Activated T-cell treated with anti-CD3 and anti-CD28 coated beads, Interleukin-2, amount 50 U/mL, for 4 hours (primary cell): ENCODE data around the gene TRPM2. TPM values are rescaled to one million over a fixed set of nuclear protein-coding genes. Genes with fewer than 3 reads are reported as not detected.

Source experiments
- ATAC-seq, 2 donors: fragments of 200-7000 bp; cut with Tn5 transposase; one replicate each; pipeline ENCODE4 v1.10.0; 2021
- DNase-seq: peaks from one replicate; pipeline ENCODE4 v3.0.0-alpha.2; 2020
- H3K27me3 Mint-ChIP-seq: one replicate; pipeline ENCODE4 v1.8.0; 2021; ENCODE audit warnings: low read depth, mixed read lengths
- H3K36me3 Mint-ChIP-seq: one replicate; pipeline ENCODE4 v1.8.0; 2022; ENCODE audit warnings: mixed read lengths; ENCODE audit not compliant: insufficient read depth
- H3K4me1 Mint-ChIP-seq: one replicate; pipeline ENCODE4 v1.8.0; 2021; ENCODE audit warnings: low read depth, mixed read lengths
- H3K4me3 Mint-ChIP-seq: one replicate; pipeline ENCODE4 v1.8.0; 2021; ENCODE audit warnings: mild to moderate bottlenecking, moderate library complexity, mixed read lengths
- H3K9me3 Mint-ChIP-seq: one replicate; pipeline ENCODE4 v1.8.0; 2021; ENCODE audit warnings: mixed read lengths
- total RNA-seq, 3 donors: library from RNA; stranded (reverse); gene quantifications; one replicate each; pipeline ENCODE4 v1.2.1, GENCODE V29; 2021

The TRPM2 gene
- total RNA-seq, 3 donors from 2014 or later: 0.95 to 21.6 (median 2.5) TPM

DNA sequence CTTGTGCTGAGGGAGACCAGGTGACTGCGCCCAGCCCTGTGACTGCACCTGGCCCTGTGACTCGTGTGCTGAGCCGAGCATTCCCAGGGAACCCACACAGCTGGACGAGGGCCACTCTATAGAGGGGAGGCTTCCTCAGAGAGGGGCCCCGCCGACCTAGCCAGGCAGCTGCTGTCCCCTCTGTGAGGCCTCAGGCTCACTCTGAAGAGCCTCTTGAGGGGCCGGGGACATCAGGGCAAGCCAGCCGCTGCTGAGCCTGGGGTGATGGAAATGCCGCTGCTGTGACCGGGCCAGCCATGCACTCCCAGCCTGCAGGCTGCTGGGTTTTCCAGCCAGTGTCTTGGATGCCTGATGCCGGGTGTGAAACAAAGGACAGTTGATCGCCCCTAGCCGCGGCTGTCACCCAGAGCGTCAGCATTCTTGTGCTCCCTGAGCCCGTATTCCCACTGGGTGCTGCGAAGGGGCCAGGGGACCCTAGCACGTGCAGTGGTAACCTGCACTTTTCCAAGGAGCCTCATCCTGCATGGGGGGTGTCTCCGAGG, 36.1 kb upstream of the TRPM2 start:
- Mint-ChIP-seq H3K27me3 (no peaks in the 10 kb centered on the region), H3K9me3 (no peaks in the 10 kb centered on the region), H3K4me3 (no peak overlapping the region), H3K4me1 (no peaks in the 10 kb centered on the region), H3K36me3 (peaks cover 4% of the 10 kb centered on the region)
- ATAC-seq: no peak
- no peak for DNase-seq

DNA sequence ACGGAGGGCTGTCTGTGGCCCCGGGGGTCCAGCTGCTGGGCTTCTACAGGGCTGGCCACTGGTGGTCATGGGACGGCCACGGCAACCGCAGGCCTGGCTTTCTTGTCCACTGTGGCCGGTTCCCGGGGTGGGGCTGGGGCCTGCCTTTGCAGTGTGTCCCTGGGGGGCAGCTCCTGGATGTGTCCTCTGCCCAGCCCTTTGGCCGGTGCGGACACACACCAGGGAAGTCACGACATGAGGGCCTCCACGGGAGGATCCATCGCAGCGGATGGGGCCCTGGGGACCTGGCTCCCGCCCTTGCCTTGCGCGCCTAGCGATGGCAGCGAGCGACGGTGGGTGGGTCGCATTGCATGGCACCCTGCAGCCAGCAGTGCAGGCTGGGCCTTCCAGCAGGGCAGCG, 35.5 kb upstream of the TRPM2 start:
- no peak for ATAC-seq
- Mint-ChIP-seq H3K27me3 (no peaks in the 10 kb centered on the region), H3K9me3 (no peaks in the 10 kb centered on the region), H3K4me3 (no peak overlapping the region), H3K4me1 (no peaks in the 10 kb centered on the region), H3K36me3 (peaks cover 4% of the 10 kb centered on the region)
- no peak for DNase-seq

DNA sequence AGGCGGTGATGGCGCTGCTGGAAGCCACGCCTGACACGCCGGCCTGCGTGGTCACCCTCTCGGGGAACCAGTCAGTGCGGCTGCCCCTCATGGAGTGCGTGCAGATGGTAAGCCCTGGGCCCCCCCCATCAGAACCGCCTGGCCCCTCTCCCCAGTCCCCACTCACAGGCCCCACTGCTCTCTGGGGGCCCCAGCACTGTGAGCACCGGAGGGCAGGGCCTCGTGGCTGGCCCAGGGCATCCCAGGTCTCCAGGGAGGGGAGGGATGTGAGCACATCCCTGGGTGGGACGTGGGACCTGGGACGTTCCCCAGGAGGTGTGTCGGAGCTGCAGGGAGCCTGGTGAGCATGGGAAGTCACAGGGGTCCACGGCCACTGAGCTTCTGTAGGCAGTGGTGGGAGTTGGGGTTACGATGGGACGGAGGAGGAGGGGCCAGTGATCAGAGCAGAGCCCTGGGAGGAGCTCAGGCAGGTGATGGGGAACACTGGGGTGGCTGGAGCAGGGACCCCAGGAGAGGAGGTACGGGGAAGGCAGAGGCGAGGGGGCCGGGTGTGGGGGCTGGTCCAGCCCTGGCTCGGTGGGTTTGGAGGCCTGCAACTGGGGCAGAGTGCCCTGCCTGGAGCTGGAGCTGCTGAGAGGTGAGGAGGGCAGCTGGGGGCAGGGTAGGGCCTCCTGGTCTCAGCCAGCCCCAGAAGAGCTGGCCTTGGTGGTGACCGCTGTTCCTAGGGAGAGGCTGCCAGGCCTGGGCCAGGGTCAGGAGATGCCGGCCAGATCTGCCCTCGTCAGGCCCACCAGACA, 34.7 kb upstream of the TRPM2 start:
- Mint-ChIP-seq H3K4me3 (no peak overlapping the region), H3K4me1 (no peaks in the 10 kb centered on the region), H3K9me3 (no peaks in the 10 kb centered on the region), H3K36me3 (peaks cover 4% of the 10 kb centered on the region), H3K27me3 (no peaks in the 10 kb centered on the region)
- ATAC-seq (no peak), DNase-seq (no peak)

DNA sequence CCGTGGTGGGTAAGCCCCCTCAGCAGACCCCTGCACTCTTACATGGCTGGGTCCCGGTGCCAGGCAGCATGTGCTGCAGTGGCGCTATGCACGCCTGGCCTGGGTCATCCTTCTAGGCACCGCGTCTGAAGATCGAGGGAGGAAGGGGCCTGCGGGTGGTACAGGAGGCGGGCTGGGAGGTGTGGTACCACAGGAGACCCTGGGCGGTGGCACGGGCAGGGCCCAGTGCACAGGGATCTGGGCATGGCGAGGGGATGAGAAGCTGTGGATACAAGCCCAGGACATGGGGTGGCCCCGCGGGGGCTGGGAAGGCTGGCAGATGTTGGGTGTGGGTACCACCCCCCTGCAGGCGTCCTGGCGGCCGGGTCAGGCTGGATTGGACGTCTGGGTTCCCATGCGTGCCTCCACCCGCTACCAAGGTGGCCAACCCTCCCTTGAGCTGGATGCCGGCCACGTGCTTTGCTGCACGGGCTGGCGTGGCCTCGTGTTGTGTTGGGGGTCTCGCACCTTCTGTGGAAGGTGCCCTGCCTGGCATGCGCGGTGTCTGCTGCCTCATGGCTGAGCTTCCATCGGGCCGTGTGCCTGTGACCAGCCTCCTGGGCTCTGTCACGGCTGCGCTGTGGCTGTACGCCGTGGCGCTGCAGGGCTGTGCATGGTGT, 33.9 kb upstream of the TRPM2 start:
- DNase-seq (no peak), ATAC-seq (no peak)
- no peaks in the 10 kb centered on the region for H3K27me3 Mint-ChIP-seq
- H3K4me1 Mint-ChIP-seq: no peaks in the 10 kb centered on the region
- no peaks in the 10 kb centered on the region for H3K9me3 Mint-ChIP-seq
- H3K4me3 Mint-ChIP-seq: no peak overlapping the region
- H3K36me3 Mint-ChIP-seq: peaks cover 4% of the 10 kb centered on the region

DNA sequence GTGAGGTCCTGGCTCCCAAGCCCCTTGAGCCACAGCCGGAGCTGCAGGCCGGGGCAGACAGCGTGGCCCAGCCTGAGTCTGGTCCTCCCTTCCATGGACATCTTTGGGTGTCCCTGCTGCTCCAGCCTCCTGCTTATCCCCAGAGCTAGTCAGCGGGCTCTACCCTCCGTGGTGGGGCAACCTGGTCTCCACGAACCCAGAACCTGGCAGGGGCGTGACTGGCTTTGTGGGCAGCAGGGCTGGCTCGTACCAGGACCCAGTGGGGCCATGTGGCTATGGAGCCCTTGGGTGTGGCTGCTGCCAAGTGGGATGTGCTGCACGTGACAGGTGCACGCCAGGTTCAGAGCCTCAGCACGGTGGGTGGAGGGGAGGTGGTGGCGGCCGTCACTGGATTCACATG, 32.6 kb upstream of the TRPM2 start:
- DNase-seq (no peak), ATAC-seq (no peak)
- H3K9me3 Mint-ChIP-seq: no peaks in the 10 kb centered on the region
- H3K36me3 Mint-ChIP-seq: peaks cover 4% of the 10 kb centered on the region
- no peaks in the 10 kb centered on the region for H3K27me3 Mint-ChIP-seq
- H3K4me3 Mint-ChIP-seq: no peak overlapping the region
- no peaks in the 10 kb centered on the region for H3K4me1 Mint-ChIP-seq

DNA sequence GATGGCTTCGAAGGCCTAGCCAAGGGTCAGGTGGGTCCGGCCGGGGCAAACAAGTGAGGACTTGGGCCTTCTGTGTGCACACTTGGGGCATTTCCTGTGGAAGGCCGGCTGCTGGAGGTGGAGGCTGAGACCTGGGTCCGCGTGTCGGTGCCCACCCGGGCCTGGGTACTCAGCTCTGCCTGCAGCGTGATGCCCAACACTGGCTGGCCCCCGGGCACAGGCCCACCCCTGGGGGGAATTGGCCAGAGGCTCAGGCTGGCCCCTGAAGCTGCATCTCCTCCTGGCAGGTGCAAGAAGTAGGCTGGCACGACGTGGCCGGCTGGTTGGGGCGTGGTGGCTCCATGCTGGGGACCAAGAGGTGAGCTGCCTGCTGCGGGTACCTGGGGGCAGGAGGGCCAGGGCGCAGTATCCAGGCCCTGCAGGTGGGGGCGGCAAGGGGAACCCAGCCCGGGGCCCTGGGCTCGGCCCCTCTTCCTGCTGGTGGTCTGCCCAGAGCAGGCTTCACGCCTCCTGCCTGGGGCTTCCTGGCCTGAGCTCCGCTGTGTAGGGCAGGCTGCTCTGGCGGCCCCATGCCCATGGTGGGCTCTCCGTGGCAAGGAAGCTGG, 31.5 kb upstream of the TRPM2 start:
- H3K27me3 Mint-ChIP-seq: no peaks in the 10 kb centered on the region
- H3K4me3 Mint-ChIP-seq: no peak overlapping the region
- ATAC-seq (no peak), DNase-seq (no peak)
- H3K9me3 Mint-ChIP-seq: no peaks in the 10 kb centered on the region
- H3K36me3 Mint-ChIP-seq: peaks cover 1% of the 10 kb centered on the region
- H3K4me1 Mint-ChIP-seq: no peaks in the 10 kb centered on the region

DNA sequence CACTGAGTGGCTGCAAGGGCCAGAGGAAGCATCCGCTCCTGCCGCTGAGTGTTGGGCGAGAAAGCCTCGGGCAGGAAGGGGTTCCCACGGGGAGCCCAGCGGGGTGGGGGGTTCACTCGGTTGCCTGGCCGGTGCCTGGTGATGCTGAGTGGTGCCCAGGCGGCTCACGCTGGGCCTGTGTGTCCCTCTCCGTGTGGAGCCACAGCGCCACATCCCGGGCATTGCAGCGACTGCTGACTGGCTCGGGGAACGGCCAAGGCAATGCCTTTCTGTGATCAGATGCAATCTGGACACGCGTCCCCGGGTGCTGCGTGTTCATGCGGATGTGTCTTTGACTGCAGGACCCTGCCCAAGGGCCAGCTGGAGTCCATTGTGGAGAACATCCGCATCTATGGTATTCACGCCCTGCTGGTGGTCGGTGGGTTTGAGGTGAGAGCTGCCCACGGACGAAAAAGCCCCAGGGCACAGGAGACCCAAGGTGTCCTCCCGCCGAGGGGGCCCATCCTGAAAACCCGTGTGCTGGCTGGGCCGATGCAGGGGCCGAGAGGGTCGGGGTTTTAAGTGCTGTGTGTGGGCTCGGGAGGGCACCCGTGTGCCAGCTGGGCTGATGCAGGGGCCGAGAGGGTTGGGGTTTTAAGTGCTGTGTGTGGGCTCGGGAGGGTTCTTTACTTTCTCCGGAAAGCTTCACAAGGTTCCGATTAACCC, 30.6 kb upstream of the TRPM2 start:
- no peak overlapping the region for H3K4me3 Mint-ChIP-seq
- H3K36me3 Mint-ChIP-seq: no peaks in the 10 kb centered on the region
- ATAC-seq: no peak
- DNase-seq: no peak
- no peaks in the 10 kb centered on the region for H3K4me1 Mint-ChIP-seq
- no peaks in the 10 kb centered on the region for H3K27me3 Mint-ChIP-seq
- H3K9me3 Mint-ChIP-seq: no peaks in the 10 kb centered on the region

DNA sequence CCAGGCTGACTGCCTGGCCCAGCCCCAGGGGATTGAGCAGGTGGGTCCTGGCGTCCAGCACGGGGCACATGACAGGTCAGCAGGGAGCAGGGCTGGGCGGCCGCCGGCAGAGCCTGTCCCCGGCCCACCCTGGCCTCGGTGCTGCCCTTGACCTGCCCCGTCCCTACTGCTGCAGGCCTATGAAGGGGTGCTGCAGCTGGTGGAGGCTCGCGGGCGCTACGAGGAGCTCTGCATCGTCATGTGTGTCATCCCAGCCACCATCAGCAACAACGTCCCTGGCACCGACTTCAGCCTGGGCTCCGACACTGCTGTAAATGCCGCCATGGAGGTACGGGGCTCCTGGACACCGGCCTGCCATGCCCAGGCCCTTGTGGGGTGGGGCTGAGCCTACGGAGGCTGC, 29.8 kb upstream of the TRPM2 start:
- DNase-seq (no peak), ATAC-seq (no peak)
- Mint-ChIP-seq H3K27me3 (no peaks in the 10 kb centered on the region), H3K4me3 (no peak overlapping the region), H3K36me3 (no peaks in the 10 kb centered on the region), H3K9me3 (no peaks in the 10 kb centered on the region), H3K4me1 (no peaks in the 10 kb centered on the region)

DNA sequence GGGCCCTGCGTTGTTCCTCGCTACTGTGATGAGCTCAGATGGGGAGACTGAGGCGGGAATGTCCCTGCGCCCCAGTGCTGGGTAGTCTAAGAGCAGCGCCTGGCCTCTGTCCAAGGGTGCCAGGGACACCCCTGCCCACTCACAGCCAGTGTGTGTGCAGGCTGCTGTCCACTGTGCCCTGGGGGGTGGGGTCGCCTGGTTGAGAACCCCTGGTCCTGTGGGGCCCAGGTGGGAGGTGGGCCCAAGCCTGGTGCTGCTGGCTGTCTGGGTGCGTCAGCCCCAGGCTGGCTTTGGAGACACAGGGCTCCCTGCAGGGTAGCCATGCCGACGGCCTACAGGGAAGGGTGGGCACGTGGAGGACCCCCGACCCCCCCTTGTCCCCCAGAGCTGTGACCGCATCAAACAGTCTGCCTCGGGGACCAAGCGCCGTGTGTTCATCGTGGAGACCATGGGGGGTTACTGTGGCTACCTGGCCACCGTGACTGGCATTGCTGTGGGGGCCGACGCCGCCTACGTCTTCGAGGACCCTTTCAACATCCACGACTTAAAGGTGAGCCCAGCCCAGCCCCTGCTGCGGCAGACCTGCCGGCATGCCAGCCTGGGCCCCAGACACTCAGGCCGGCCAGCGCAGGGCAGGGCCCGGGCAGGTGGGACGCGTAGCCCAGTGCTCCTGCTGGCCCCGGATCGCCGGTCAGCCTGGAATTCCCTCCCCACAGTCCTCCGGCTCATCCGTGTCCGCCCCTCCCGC, 29.1 kb upstream of the TRPM2 start:
- no peaks in the 10 kb centered on the region for H3K27me3 Mint-ChIP-seq
- no peaks in the 10 kb centered on the region for H3K4me1 Mint-ChIP-seq
- ATAC-seq (no peak), DNase-seq (no peak)
- no peak overlapping the region for H3K4me3 Mint-ChIP-seq
- no peaks in the 10 kb centered on the region for H3K36me3 Mint-ChIP-seq
- H3K9me3 Mint-ChIP-seq: no peaks in the 10 kb centered on the region

DNA sequence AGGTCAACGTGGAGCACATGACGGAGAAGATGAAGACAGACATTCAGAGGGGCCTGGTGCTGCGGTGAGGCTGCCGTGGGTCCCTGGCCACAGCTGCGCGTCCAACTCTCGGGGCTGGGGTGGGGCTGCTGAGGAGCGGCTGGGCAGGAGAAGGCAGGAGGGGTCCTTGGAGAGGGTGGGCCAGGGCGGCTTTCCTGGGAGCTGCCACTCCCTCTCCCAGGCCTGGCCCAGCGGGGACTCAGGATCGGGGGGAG, 28.6 kb upstream of the TRPM2 start:
- Mint-ChIP-seq H3K9me3 (no peaks in the 10 kb centered on the region), H3K4me3 (no peak overlapping the region), H3K27me3 (no peaks in the 10 kb centered on the region), H3K36me3 (no peaks in the 10 kb centered on the region), H3K4me1 (no peaks in the 10 kb centered on the region)
- DNase-seq: no peak
- ATAC-seq: no peak

DNA sequence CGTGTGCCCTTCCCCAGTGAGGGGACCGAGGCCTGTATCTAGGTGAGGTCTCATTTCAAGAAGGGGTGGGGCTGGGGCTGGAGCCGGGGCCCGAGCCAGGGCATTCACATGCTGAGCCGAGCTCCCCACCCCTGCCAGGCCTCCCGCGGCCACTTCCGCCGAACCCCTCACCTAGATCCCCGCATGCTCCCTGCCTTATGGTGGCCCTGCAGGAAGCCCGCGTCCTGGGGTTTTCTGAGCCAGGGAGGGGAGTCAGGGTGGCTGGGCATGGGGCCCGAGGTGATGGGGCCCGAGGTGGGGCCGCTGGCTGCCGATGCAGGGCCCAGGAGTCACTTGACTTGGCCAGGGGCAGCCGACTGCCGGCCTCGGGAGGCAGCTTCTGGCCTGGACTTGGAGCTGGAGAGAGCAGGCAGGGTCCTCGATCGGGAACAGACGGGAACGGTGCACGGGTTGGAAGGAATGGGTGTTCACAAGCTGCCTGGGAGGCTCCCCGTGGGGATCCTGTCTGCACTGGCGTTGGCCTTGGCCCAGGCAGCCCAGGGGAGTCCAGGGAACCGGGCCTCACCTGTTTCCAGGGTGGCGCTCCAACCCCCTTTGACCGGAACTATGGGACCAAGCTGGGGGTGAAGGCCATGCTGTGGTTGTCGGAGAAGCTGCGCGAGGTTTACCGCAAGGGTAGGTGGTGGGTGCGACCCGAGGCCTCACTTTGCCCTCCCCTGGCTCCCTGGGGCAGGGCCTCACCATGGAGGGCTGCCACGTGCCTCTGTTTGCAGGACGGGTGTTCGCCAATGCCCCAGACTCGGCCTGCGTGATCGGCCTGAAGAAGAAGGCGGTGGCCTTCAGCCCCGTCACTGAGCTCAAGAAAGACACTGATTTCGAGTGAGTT, 27.8 kb upstream of the TRPM2 start:
- Mint-ChIP-seq H3K4me1 (no peaks in the 10 kb centered on the region), H3K27me3 (no peaks in the 10 kb centered on the region), H3K9me3 (no peaks in the 10 kb centered on the region), H3K4me3 (no peak overlapping the region), H3K36me3 (no peaks in the 10 kb centered on the region)
- DNase-seq: no peak
- ATAC-seq: no peak

DNA sequence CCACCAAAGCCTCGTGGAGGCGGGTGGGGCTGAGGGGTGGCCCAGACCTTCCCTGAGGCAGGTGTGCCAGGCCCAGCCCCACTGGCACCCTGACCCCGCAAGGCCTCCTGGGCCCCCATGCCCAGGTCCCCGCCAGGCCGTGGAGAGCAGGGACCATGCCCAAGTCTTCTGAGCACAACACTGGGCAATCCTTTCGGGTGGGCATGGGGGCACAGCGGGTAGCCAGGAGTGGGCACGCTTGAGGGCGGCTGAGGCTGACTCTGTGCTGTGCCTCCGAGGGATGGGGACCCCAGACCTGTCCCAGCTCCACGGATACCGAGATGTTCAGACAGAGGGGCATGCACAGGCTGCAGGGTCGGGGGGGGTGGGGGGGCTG, 27.2 kb upstream of the TRPM2 start:
- no peak for ATAC-seq
- no peaks in the 10 kb centered on the region for H3K27me3 Mint-ChIP-seq

DNA sequence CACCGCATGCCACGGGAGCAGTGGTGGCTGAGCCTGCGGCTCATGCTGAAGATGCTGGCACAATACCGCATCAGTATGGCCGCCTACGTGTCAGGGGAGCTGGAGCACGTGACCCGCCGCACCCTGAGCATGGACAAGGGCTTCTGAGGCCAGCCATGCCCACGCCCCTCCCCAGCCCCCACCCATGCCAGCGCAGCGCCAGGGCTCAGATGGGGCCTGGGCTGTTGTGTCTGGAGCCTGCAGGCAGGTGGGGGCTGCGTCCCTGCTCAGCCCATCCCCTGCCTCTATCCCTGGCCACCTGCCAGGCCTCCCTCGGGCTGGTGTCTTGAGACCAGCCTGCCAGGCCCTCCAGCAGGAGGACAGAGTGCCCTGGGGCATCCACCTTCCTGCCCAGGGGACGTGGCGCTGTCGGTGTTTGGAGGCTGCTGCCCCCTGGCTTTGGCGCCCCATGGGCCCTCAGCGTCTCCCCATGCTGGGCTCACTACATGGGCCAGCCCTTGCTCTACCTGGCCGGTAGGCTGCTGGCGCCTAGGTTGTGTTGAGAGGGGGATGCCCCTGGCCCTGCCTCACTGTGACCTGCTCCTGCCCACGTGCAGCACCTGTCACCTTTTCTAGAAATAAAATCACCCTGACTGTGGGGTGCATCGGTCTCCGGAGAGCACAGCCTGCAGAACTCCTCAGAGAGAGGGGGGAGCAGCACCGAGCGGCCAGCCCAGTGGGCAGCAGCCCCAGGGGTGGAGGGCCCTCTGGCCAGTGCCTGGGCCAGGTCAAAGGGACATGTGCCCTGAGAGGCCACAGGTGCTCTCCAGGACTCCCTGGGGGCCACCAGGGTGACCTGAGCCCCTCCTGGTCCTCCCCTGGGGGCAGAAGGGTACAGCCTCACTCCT, 26.5 kb upstream of the TRPM2 start:
- no peaks in the 10 kb centered on the region for H3K27me3 Mint-ChIP-seq
- no peak for ATAC-seq

More for the DNA sequence above, 27.2 kb upstream of the TRPM2 start:
- Mint-ChIP-seq H3K4me1 (no peaks in the 10 kb centered on the region), H3K9me3 (no peaks in the 10 kb centered on the region), H3K36me3 (no peaks in the 10 kb centered on the region), H3K4me3 (no peak overlapping the region)
- DNase-seq: no peak

More for the DNA sequence above, 26.5 kb upstream of the TRPM2 start:
- Mint-ChIP-seq H3K4me1 (no peaks in the 10 kb centered on the region), H3K4me3 (no peak overlapping the region), H3K36me3 (peaks cover 2% of the 10 kb centered on the region), H3K9me3 (no peaks in the 10 kb centered on the region)
- DNase-seq: no peak
